ENCODE measurements around the gene ALPG. TPM values are rescaled to one million over a fixed set of nuclear protein-coding genes. Genes with fewer than 3 reads are reported as not detected.

Gene ALPG
- total and polyA plus RNA-seq, 2 donors (not counting 1 experiment from before 2014, with no cell fraction given): not detected

DNA sequence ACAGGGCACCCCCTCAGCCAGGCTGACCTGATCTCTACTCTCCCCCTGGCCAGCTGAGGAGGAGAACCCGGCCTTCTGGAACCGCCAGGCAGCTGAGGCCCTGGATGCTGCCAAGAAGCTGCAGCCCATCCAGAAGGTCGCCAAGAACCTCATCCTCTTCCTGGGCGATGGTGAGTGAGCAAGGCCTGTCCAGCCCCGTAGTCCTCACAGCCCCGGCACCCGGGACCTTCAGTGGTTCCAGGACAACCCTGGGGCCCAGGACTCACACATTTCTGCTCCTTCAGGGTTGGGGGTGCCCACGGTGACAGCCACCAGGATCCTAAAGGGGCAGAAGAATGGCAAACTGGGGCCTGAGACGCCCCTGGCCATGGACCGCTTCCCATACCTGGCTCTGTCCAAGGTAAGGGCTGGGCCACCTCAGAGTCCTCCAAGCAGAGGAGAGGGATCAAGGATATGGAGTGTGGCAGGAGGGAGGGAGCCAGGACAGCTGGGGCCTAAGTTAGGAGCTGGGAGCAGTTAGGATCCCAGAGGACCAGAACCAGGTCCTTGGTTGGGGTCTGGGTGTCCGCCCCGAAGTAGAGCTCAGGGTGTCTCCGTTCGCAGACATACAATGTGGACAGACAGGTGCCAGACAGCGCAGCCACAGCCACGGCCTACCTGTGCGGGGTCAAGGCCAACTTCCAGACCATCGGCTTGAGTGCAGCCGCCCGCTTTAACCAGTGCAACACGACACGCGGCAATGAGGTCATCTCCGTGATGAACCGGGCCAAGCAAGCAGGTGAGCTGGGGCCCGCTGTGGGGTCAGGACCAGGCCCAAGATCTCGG, 49.9 kb downstream of the ALPG start:
- ChIA-PET POLR2A (no interaction called here), CTCF (no interaction called here)
- H3K36me3 ChIP-seq (replicated peaks in 1 of 2; ENCODE audit: control extremely low read depth in 1 of 2, control insufficient read depth in 1 of 2, extremely low read depth in 1 of 2, insufficient read depth in 2 of 2, low read length in 1 of 2): no peaks in the 10 kb centered on the region
- H3K9ac ChIP-seq (ENCODE audit: low read length): no peak overlapping the region
- no peaks in the 10 kb centered on the region for H4K20me1 ChIP-seq (ENCODE audit: control insufficient read depth, insufficient read depth, low read length, poor library complexity, severe bottlenecking)
- no peak overlapping the region for H3K4me3 ChIP-seq (ENCODE audit: control extremely low read depth in 1 of 5, extremely low read depth in 1 of 5, insufficient read depth in 1 of 5, low read depth in 2 of 5, low read length in 4 of 5)
- Mint-ChIP-seq H3K4me1 (no peaks in the 10 kb centered on the region), H3K9me3 (ENCODE audit: insufficient read depth) (no peaks in the 10 kb centered on the region), H3K4me3 (no peak overlapping the region), H3K27me3 (peaks cover 23% of the 10 kb centered on the region), H3K27ac (no peak overlapping the region)
- WGBS (ENCODE audit: insufficient coverage): 91% methylated on average over 27 of the region's 27 CpGs
- intact Hi-C loops (cut with micrococcal nuclease): no loop called here
- H3K27me3 ChIP-seq (replicated peaks in 1 of 4; ENCODE audit: control extremely low read depth in 1 of 4, control insufficient read depth in 3 of 4, insufficient read depth in 4 of 4, low read length in 3 of 4): peaks cover 0 to 11% (median 0%) of the 10 kb centered on the region in 4 experiments
- H3K27ac ChIP-seq (ENCODE audit: low read length in 2 of 2): no peak overlapping the region
- DNase-seq (no peak), ATAC-seq (ENCODE audit: low read depth) (no peak)
- TF ChIP-seq, protein P1, sequence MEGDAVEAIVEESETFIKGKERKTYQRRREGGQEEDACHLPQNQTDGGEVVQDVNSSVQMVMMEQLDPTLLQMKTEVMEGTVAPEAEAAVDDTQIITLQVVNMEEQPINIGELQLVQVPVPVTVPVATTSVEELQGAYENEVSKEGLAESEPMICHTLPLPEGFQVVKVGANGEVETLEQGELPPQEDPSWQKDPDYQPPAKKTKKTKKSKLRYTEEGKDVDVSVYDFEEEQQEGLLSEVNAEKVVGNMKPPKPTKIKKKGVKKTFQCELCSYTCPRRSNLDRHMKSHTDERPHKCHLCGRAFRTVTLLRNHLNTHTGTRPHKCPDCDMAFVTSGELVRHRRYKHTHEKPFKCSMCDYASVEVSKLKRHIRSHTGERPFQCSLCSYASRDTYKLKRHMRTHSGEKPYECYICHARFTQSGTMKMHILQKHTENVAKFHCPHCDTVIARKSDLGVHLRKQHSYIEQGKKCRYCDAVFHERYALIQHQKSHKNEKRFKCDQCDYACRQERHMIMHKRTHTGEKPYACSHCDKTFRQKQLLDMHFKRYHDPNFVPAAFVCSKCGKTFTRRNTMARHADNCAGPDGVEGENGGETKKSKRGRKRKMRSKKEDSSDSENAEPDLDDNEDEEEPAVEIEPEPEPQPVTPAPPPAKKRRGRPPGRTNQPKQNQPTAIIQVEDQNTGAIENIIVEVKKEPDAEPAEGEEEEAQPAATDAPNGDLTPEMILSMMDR (IDR thresholded peaks at IDR 0.05): no peak
- no peak for TF ChIP-seq EZH2 (IDR thresholded peaks at IDR 0.05; ENCODE audit: borderline replicate concordance, insufficient read depth, low read depth, low read length, poor library complexity, severe bottlenecking)
- no peak overlapping the region for H3K4me2 ChIP-seq (replicated peaks; ENCODE audit: low read depth, low read length, poor library complexity, severe bottlenecking)
- no peak overlapping the region for H2AFZ ChIP-seq (ENCODE audit: insufficient read depth, low read depth, low read length, poor library complexity, severe bottlenecking)
- H3K4me1 ChIP-seq (ENCODE audit: control insufficient read depth in 2 of 2, insufficient read depth in 2 of 2, low read length in 2 of 2): no peaks in the 10 kb centered on the region
- H3K79me2 ChIP-seq (ENCODE audit: control insufficient read depth, insufficient read depth, low read length): no peaks in the 10 kb centered on the region
- H3K9me3 ChIP-seq (ENCODE audit: control extremely low read depth in 1 of 3, control insufficient read depth in 2 of 3, insufficient read depth in 1 of 3, low read length in 2 of 3): peaks cover 0 to 8% (median 0%) of the 10 kb centered on the region in 3 donors
